NOMO-1 treated with dmso at 0.1 percent for 144 hours (cell line): ENCODE measurements around the gene AURKA.
"Not testable (repeated sequence)": the region's sequence is repeated elsewhere in the genome, so short reads cannot be mapped to it uniquely, and the experiment has no call there.

Experiments used
- DNase-seq: peaks from one replicate; lab custom pipeline; 2025; ENCODE audit not compliant: unreplicated experiment; lab: John Stamatoyannopoulos, UW

Gene AURKA

DNA sequence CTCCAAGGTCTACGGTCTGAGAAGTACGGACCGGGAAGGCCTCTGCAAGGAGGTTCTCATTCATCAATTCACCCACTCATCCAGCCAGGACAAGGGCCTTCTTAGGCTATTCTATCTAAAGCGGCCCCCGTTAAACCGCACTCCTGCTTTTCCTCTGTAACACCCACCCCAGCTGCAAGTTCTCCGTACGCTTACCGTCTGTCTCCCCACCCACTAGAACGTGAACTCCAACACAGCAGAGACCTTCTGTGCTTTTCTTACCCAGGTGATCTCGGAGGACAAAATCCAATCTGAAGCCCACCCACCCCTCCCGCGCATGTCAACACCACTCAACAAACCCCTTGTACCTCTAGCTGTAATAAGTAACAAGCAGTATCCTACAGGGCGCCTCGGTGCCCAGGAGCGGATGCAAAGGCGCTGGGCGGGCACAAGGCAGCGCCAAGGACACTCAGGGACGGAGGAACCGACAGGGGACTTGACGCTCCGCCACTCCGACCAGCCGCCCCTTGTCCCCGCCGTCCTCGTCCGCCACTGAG is 351 bp downstream of the AURKA start:
- DNase-seq, result peak; percentile 35

DNA sequence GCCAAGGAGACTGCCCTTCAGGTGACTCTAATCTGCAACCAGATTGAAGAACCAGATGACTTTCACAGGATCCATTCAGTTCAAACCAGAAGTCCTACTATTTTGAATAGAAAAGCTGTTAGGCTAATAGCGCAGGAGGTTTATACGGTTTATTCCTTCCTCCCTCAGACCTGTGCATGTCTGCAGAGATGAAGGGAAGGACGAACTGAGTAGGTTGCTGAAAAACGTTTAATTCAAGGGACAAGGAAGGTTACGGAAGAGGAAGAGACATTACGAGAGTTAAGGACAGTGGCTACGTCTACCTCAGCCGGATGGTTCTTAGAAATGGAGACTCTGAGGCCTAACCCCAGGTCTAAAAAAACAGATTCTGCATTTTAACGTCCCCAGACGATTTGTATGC is 978 bp downstream of the AURKA start:
- peak; percentile 25 for DNase-seq

DNA sequence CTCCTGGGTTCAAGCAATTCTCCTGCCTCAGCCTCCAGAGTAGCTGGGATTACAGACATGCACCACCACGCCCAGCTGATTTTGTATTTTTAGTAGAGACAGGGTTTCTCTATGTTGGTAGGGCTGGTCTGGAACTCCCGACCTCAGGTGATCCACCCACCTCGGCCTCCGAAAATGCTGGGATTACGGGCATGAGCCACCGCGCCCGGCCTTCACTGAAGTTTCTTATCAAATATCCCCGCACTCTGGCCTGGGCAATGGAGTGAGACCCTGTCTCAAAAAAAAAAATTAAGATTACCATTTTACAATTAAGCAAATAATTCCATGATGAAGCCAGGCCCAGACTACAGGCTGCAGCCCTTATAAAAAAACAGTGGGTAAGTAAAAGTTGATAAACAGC is 1.6 kb downstream of the AURKA start:
- DNase-seq, result not testable (repeated sequence)

DNA sequence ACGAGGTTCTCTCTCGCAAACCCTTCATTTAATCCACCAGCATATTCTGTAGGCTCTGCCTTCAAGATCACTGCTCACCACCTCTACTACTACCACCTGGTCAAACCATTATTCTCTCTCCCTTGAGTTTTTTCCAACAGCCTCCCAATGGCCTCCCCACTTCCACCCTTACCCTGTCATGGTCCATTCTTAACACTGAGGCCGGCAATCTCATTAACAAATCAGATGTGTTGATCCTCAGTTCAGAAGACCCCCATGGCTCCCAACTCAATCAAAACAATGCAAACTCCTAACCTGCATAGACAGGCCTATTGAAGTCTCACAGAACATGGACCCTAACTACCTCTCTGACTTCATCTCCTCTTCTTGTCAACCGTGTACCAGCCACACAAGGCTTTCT is 2.2 kb downstream of the AURKA start:
- no peak for DNase-seq

DNA sequence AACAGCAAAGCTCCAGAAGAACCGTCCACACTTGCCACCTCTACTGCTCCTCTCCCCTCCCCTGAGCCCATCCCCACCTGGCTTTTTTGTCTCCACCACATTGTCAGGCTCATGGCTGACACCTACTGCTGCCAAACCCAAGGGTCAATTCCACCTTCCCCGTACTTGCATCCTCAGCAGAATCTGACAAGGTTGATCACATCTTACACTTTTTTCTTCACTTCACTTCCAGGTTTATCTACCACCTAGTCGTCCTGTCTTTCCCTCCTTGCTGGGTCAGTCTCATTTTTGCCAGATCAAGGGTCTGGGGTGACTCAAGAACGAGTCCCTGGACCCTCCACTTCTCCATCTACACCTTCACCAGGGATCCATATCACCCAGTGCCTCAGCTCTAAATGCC is 3.1 kb downstream of the AURKA start:
- DNase-seq, result no peak

DNA sequence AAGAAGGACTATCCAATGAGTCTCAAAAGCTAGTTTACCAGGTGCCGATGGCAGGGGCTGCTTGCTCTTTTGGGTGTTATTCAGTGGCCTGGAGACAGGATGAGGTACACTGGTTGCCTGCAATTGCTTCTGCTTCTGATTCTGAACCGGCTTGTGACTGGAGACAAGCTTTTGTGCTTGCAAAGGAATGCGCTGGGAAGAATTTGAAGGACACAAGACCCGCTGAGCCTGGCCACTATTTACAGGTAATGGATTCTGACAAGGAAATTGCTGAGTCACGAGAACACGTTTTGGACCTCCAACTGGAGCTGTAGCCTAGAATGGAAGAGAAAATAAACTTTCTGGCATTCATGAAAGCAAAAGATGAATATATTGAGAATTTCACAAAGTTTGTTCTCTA is 5.8 kb downstream of the AURKA start:
- no peak for DNase-seq

DNA sequence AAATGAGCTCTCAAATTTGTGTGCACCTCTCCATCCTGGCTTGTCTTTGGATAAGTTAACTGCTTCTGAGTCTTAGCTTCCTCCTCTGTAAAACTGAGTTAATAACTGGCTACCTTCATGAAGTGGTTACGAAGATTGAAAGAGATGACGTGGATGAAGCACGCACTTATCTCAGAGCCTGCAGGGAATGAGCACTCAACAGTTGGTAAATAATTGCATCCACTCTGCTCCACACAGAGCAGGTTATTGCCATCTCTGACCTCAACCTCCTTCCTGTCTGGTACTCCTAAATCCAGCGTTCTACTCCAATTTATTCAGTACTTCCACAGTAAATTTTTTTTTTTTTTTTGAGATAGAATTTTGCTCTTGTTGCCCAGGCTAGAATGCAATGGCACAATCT is 6.9 kb downstream of the AURKA start:
- DNase-seq, result no peak

DNA sequence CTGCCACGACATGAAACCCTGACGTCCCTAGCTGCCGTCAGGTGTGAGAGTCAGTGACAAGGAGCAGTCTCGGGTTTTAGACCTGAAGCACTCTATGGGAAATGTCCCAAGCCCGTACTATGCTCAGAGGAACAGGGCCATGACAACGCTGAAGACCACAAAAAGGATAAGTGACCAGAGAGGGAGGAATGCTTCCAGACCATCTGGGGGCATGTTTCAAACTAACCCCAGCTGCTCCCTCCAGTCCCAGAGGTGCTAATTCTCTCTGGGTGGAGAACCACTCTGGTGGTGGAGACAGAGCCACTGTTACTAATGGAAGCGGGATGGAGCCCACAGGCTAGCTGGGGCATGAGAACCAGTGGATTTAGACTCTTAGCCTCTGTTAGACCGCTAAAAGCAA is 8.7 kb downstream of the AURKA start:
- DNase-seq, result no peak

DNA sequence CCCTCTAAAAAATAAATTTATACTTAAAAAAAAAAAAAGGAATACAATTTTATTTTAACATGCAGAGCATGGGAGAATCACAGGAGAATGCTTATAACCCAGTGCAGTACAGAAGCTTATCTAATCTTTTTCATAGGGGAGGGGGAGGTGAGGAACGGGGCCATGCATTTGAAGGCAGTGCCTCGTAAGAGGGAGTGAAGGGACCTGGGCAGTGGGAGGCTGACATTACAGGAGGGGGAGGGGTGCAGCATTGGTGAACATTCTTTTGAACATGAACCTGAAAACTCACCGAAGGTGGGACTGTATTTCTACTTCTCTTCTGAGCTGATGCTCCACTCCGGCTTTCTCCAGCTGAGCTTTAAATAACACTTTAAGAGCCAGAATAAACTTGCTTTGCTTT is 9.3 kb downstream of the AURKA start:
- no peak for DNase-seq

DNA sequence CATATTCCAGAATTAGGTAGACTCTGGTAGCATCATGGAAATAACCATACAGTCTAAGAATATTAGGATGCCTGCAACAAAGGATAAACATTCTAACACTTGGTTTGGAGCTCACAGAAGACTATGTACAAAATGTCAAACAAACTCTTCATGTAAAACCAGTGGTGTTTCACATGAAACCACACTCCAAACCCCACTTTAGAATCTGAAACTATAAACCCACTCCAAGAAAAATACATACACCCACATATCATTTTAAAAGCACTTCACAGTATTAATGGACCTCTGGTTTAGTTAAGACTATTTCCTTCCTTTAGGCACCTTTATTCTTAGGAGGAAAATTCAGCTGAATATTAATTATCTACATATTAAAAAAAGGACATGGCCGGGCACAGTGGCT is 10.5 kb downstream of the AURKA start:
- no peak for DNase-seq

DNA sequence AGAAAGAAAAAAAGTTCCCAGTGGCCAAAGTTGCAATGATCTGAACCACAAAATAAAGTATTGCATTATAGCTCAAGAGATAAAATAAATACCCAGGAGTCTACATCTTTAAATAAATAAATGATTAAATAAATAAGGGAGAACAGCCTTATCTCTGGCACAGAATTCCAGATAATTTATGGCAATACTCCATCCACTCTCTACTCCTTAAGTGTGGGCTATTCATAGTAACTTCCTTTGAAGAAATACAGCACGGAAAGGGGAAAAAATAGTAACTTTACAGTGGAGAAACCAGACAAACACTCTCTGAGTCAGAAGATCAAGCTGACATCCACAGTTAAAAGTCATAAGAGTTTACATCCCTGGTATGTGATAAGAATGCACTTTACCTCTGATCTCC is 11.6 kb downstream of the AURKA start:
- DNase-seq, result no peak

DNA sequence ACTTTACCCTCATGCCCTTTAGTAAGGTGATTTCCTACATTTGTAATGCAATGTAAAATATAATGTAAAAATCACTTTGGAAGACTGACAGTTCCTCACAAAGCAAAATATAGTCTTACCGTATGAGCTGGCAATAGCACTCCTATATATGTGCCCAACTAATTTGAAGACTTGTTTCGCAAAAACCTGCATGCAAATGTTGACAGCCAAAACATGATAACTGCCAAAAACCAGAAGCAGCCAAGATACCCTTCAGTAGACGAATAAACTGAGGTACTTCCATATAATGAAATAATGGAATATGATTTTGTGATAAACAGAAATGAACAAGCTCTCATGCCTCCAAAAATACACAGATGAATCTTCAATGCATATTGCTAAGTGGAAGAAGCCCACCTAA is 13.6 kb downstream of the AURKA start:
- DNase-seq, result no peak

DNA sequence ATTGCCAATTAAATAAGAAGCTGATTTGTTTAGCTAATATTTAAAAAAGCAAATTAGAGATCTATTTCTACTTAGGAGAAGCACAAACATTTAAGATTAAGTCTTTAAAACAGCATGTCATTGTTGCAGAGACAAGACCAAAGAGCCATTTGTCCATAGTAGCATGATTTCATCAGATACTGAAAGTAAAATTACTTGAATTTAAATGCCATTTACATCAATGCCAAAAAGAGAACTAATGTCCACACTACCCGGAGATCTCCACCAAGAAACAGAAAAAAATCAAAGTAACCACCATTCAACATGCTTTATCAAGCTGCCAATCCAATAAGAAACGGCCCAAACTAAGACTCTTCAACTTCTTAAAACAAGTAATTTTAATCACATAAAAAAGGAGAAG is 15.7 kb downstream of the AURKA start:
- no peak for DNase-seq

DNA sequence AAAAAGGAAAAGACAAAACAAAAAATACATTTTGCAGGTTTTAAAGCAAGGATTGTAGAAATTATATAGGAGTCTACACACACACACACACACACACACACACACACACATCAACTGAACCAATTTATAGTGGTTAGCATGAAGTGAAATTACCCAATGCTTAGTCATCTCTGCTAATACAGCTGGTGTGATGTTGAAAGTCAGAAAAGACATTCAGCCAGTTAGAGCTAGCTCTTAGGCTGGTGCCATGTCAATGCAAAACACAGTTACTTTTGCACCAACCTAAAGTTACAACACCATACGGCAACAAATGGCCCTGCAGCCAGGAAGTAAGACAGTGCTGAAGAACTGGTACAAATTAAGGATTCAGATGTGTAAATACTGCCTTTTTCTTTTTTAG is 18.1 kb downstream of the AURKA start:
- peak; percentile 68 for DNase-seq

DNA sequence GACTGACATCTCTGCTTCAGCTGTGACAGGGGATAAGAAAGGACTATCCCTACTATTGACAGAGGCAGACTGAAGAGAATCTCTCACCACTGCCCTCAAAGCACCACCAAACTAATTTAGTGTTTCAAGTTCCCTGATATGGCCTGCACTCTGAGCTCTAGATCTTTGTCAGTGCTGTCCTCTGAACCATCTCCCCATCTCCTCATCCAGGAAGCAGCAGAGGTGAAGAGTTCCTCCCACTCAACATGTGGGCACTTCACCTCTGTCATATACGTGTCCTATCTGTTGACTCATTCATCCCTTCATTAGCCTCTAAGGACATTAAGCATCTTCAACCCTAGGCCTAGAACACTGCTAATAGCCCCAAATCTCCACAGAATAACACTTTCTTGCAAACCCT is 19.2 kb downstream of the AURKA start:
- no peak for DNase-seq

DNA sequence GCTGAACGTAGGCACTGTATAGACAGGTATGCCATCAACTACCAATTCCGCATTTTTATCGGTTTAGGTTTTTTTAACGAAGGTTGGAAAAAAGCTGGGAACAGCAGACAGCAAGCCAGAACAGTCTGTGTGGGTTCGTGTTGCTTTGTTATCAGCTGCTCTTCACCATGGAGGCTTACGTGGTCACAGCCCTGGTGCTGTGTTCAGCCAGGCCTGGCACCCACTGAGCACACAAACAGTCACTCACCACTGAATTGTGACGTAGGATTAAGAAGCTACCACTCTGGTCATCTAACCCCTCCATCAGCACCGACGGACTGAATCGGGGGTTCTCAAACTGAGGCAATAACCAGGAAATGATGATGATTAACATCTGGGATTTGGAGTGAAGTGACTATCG is 20.0 kb downstream of the AURKA start:
- no peak for DNase-seq

DNA sequence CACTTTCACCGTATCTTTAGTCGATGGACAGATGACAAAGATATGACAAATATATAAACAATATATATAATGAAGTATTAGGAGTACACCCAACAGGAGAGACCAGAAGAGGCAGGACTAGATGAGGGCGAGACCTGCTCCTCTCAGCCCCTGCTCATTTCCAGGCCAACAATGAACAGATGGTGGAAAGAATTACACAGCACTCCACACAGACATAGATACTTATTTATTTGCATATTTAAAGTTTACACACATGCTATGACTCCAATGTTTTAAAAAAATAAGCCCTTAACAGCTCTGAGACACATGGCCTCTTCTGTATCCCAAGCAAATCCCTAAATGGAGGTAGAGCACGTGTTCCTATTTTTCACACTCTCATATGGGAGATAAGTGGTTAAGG is 22.8 kb downstream of the AURKA start:
- DNase-seq, result no peak

DNA sequence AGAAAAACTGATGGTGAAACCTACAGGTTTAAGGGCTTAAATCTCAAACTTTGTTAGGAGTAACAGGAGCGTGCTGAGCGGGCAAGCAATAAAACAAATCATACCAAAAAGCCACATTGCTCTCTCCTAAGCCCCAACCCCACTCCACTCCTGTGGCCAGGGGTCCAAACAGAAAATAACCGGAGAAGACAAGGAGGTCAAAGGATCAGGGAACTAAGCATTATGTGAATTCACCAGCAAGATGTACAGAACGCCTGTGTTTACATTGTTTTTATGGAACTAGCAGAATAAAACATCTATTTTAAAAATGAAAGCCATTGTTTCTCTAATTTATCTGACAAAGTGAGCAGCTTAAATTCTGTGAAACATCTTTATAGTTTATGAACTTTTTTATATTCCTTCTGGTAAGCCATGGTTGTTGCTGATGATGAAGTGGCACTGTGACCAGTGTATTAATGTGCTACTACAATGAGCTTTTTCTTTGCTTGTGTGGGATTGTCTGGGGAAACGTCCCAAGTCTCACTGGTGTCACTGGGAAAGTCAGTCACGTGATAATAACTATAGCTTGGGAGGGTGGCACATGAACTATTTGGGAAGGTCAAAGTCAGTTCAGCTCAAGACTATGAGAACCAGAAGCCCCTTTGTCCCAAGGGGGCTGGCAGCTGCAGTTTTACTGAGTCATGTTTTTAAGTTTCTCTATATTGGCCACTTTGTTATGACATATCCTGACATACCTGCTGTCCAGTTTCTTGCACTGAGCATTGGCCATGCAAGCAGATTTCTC is 23.5 kb downstream of the AURKA start:
- no peak for DNase-seq

DNA sequence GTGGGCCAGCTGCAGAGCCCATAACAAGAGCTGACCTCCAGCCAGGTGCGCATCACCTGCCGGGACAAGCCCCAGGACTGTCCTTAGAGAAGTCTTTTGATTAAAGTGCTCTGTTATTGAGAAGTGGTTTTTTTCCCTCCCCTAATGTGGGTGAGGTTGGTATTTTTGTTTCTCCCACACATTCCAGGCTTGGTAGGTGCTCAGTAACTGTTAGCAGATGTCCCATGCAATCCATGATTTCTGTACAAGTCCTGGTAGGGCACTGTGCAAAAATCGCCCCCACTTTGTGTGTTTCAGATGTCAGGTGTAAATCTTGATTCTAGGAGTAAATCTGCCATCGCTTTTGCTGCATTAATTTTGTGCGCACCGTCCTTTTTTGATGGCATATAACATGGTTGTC is 28.5 kb downstream of the AURKA start:
- no peak for DNase-seq

DNA sequence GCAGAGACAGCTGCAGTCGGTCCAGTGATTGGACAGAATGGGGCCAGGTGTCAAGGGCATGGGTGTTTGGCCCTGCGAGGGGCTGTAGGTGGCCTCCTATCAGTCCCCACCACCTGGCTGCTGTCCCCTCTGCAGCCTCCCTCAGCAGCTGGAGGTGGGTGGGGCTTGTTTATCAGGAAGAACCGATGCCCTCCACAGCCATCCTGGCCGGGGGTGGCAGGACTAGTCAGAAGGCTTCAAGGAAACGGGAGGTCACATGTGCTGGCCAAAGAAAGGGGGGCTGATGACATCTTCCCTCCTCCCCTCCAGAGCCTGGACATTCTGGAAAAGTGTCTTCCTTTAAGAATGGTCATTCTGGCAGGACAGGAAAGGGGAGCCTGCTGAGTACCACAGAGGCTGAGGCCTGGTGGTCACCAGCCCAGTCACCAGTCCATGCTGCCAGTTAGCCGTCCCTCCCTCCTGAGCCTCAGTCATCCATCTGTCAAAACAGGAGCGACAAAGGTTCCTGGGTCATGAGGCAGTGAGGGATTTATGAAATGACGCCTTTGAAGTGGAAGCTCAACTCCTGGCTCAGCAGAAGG is 29.1 kb downstream of the AURKA start:
- DNase-seq, result no peak

DNA sequence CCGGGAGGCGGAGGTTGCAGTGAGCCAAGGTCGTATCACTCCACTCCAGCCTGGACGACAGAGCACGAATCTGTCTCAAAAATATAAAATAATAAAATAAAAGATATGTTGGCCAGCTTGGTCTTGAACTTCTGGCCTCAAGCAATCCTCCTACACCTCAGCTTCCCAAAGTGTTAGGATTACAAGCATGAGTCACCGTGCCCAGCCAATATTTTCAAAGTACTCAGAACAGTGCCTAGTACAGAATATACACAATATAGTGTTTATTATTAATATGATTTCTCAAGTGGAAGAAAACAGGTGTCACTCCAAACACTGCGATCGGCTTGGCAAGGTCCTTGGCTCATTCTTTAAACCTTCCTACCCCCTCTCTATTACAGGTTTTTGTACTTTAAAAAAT is 30.1 kb downstream of the AURKA start:
- DNase-seq, result no peak

DNA sequence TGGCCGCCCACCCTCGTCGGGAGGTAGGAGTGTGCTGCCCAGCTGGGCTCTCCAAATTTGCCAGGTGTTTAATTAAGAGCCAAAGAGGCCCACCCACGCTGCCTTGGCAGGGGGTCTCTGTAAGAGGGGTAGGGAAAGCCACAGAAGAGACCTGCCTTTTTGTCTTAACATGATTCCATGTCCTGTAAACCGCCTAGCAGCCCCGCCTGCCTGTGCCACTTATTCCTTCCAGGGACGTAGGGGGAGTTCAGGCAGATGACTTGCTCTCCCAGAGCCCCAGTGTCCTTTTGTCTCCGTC is 31.2 kb downstream of the AURKA start:
- DNase-seq, result no peak
